Measurements from ENCODE around the gene CIT.

CIT gene

GRCh38 chr12:119788786-119789185 lies 88.3 kb downstream of the CIT start:
- TF ChIP-seq, protein P1, sequence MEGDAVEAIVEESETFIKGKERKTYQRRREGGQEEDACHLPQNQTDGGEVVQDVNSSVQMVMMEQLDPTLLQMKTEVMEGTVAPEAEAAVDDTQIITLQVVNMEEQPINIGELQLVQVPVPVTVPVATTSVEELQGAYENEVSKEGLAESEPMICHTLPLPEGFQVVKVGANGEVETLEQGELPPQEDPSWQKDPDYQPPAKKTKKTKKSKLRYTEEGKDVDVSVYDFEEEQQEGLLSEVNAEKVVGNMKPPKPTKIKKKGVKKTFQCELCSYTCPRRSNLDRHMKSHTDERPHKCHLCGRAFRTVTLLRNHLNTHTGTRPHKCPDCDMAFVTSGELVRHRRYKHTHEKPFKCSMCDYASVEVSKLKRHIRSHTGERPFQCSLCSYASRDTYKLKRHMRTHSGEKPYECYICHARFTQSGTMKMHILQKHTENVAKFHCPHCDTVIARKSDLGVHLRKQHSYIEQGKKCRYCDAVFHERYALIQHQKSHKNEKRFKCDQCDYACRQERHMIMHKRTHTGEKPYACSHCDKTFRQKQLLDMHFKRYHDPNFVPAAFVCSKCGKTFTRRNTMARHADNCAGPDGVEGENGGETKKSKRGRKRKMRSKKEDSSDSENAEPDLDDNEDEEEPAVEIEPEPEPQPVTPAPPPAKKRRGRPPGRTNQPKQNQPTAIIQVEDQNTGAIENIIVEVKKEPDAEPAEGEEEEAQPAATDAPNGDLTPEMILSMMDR (IDR thresholded peaks at IDR 0.05; ENCODE audit: insufficient read depth, low read length, poor library complexity, severe bottlenecking), result no peak

DNA sequence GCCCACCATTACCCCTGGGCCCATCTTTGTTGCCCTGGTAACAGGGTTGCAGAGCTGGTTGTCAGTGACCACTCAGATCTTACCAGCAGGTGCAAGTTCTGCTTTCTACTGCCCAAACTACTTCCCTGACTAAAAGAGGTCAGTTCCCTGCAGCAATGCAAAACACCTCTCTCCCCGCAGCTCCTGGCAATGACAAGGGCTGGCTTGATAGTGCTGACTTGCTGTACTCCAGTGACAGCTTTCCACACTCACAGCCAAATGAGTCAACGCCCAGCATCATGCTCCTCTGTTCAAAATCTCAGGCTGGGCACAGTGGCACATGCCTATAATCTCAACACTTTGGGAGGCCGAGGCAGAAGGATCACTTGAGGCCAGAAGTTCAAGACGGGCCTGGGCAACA lies 90.6 kb downstream of the CIT start:
- Histone ChIP-seq H3K27me3 (replicated peaks; ENCODE audit: control insufficient read depth, insufficient read depth, low read length) (no peaks in the 10 kb centered on the region), H3K4me3 (replicated peaks; ENCODE audit: low read depth, low read length) (no peak overlapping the region), H3K36me3 (ENCODE audit: control insufficient read depth, insufficient read depth, low read length) (peaks cover 4% of the 10 kb centered on the region; the same call in 1 of the 2 replicates)
- no peak for DNase-seq (ENCODE audit: extremely low read depth, insufficient read length)
- TF ChIP-seq, protein P1 (IDR thresholded peaks at IDR 0.05; ENCODE audit: insufficient read depth, low read length, poor library complexity, severe bottlenecking), result no peak

More at GRCh38 chr12:119788786-119789185, 88.3 kb downstream of the CIT start:
- no peak for DNase-seq (ENCODE audit: extremely low read depth, insufficient read length)
- Histone ChIP-seq H3K27me3 (replicated peaks; ENCODE audit: control insufficient read depth, insufficient read depth, low read length) (no peaks in the 10 kb centered on the region), H3K4me3 (replicated peaks; ENCODE audit: low read depth, low read length) (no peak overlapping the region), H3K36me3 (ENCODE audit: control insufficient read depth, insufficient read depth, low read length) (peaks cover 2% of the 10 kb centered on the region; the same call in 1 of the 2 replicates)

GRCh38 chr12:119784673-119785072 lies 92.4 kb downstream of the CIT start:
- H3K36me3 ChIP-seq (ENCODE audit: control insufficient read depth, insufficient read depth, low read length), result peaks cover 4% of the 10 kb centered on the region; the same call in 1 of the 2 replicates

GRCh38 chr12:119783787-119784186 lies 93.3 kb downstream of the CIT start:
- no peak overlapping the region for H3K4me3 ChIP-seq (replicated peaks; ENCODE audit: low read depth, low read length)
- TF ChIP-seq, protein P1 (IDR thresholded peaks at IDR 0.05; ENCODE audit: insufficient read depth, low read length, poor library complexity, severe bottlenecking), result no peak
- H3K27me3 ChIP-seq (replicated peaks; ENCODE audit: control insufficient read depth, insufficient read depth, low read length), result no peaks in the 10 kb centered on the region
- peaks cover 4% of the 10 kb centered on the region; the same call in 1 of the 2 replicates for H3K36me3 ChIP-seq (ENCODE audit: control insufficient read depth, insufficient read depth, low read length)
- no peak for DNase-seq (ENCODE audit: extremely low read depth, insufficient read length)

More at GRCh38 chr12:119784673-119785072, 92.4 kb downstream of the CIT start:
- no peak overlapping the region for H3K4me3 ChIP-seq (replicated peaks; ENCODE audit: low read depth, low read length)
- no peaks in the 10 kb centered on the region for H3K27me3 ChIP-seq (replicated peaks; ENCODE audit: control insufficient read depth, insufficient read depth, low read length)
- no peak for DNase-seq (ENCODE audit: extremely low read depth, insufficient read length)
- TF ChIP-seq, protein P1 (IDR thresholded peaks at IDR 0.05; ENCODE audit: insufficient read depth, low read length, poor library complexity, severe bottlenecking), result no peak

DNA sequence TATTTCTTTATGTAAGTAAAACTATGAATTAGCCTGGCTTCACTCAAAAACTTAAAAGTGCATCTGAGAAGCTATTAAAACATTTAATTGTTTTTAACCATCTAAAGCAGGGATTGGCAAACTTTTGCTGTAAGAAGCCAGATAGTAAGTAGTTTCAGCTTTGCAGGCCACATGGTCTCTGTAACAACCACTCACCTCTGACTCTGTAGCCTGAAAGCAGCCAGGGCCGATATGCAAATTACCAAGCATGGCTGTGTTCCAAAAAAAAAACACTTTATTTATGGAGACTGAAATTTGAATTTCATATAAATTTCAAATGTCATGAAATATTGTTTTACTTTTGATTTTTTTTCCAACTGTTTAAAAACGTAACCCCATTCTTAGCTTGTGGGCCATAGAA lies 95.3 kb downstream of the CIT start:
- no peak for DNase-seq (ENCODE audit: extremely low read depth, insufficient read length)
- Histone ChIP-seq H3K36me3 (ENCODE audit: control insufficient read depth, insufficient read depth, low read length) (peaks cover 4% of the 10 kb centered on the region; the same call in 1 of the 2 replicates), H3K27me3 (replicated peaks; ENCODE audit: control insufficient read depth, insufficient read depth, low read length) (no peaks in the 10 kb centered on the region), H3K4me3 (replicated peaks; ENCODE audit: low read depth, low read length) (no peak overlapping the region)
- TF ChIP-seq, protein P1 (IDR thresholded peaks at IDR 0.05; ENCODE audit: insufficient read depth, low read length, poor library complexity, severe bottlenecking), result no peak

Data from GM06990 (cell line).